CD4-positive, CD25-positive, alpha-beta regulatory T cell (primary cell): ENCODE results near the gene SHISA2. TPM values are rescaled to one million over a fixed set of nuclear protein-coding genes. Genes with fewer than 3 reads are reported as not detected.

Experiments used
- ATAC-seq, 2 donors: fragments of 150-1000 bp; cut with Tn5 transposase; one replicate each; pipeline ENCODE4 v1.10.0; 2021; ENCODE audit warnings: low read depth in 2 of 2, moderate number of reproducible peaks in 2 of 2, moderate library complexity in 1 of 2
- DNase-seq, 3 donors: peaks; one replicate each; pipeline versions ENCODE4 v3.0.0 to v3.0.0-alpha.2; 2012 to 2022; ENCODE audit warnings: mixed read lengths in 1 of 3
- H3K27ac ChIP-seq: one replicate; pipeline ENCODE4 v1.7.0; 2013; ENCODE audit warnings: mild to moderate bottlenecking, low read length; ENCODE audit not compliant: insufficient read depth, poor library complexity, severe bottlenecking
- H3K27me3 ChIP-seq: one replicate; pipeline ENCODE4 v1.7.0; 2013; ENCODE audit warnings: low read length; ENCODE audit not compliant: control insufficient read depth, insufficient read depth
- H3K36me3 ChIP-seq: one replicate; pipeline ENCODE4 v1.7.0; 2013; ENCODE audit warnings: mild to moderate bottlenecking, low read length, moderate library complexity; ENCODE audit not compliant: control insufficient read depth, insufficient read depth
- H3K4me1 ChIP-seq: 2 replicates; pipeline ENCODE4 v1.7.0; 2013; ENCODE audit warnings: mild to moderate bottlenecking, low read length; ENCODE audit not compliant: insufficient read depth, control insufficient read depth, poor library complexity, severe bottlenecking
- H3K4me3 ChIP-seq: one replicate; pipeline ENCODE4 v1.7.0; 2013; ENCODE audit warnings: low read depth, mild to moderate bottlenecking, low read length, moderate library complexity
- H3K9me3 ChIP-seq, 2 experiments: 1 replicate in 1 of 2; 2 replicates in 1 of 2; pipeline ENCODE4 v1.7.0; 2013; ENCODE audit warnings: low read length in 2 of 2, mild to moderate bottlenecking in 1 of 2, moderate library complexity in 1 of 2; ENCODE audit not compliant: control insufficient read depth in 2 of 2
- H3K27ac Mint-ChIP-seq, 3 donors: one replicate each; pipeline ENCODE4 v1.8.0; 2020 to 2022; ENCODE audit warnings: mild to moderate bottlenecking in 3 of 3, mixed read lengths in 3 of 3, moderate library complexity in 2 of 3
- H3K27me3 Mint-ChIP-seq: one replicate; pipeline ENCODE4 v1.8.0; 2022; ENCODE audit warnings: mild to moderate bottlenecking, mixed read lengths
- H3K36me3 Mint-ChIP-seq: one replicate; pipeline ENCODE4 v1.8.0; 2020; ENCODE audit warnings: mixed read lengths
- H3K4me1 Mint-ChIP-seq, 4 donors: one replicate each; pipeline ENCODE4 v1.8.0; 2020 to 2022; ENCODE audit warnings: mixed read lengths in 4 of 4, mild to moderate bottlenecking in 1 of 4
- H3K4me3 Mint-ChIP-seq, 4 donors: one replicate each; pipeline ENCODE4 v1.8.0; 2020 to 2022; ENCODE audit warnings: mild to moderate bottlenecking in 4 of 4, mixed read lengths in 4 of 4, moderate library complexity in 3 of 4
- H3K9me3 Mint-ChIP-seq, 7 donors: one replicate each; pipeline ENCODE4 v1.8.0; 2020 to 2022; ENCODE audit warnings: mixed read lengths in 7 of 7, mild to moderate bottlenecking in 3 of 7, moderate library complexity in 2 of 7
- polyA plus RNA-seq, 4 donors: library from polyadenylated mRNA; unstranded; fragments of 300-500 nt; fragmentation: Illumina TruSeq; gene quantifications; one replicate each; pipeline ENCODE4 v1.2.3, GENCODE V29; 2021
- total RNA-seq: library from RNA; stranded (reverse); gene quantifications from one replicate; pipeline ENCODE4 v1.2.3, GENCODE V29; 2022

The SHISA2 gene
- total and polyA plus RNA-seq, 5 donors from 2014 or later: 0.09 to 1.7 (median 0.13) TPM; not detected in 1

DNA sequence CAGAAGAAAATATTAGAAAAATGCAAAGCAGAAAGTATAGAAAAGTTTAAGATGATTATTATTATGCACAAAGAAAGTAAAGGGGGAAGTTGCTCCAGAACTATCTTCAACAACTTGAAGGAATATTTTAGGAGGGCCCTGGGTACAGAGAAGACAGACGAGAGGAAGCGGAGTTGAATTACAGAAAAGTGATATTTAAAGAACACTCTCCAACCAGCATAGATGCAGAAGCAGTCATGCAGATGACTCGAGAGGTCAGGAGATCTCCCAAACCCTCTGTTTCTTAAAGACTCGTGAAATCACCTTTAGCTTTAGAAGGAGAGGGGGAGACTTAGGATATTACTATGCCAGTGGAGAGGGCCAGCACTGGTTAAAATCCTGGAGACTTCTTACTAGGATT lies 8.5 kb upstream of the SHISA2 start:
- Mint-ChIP-seq H3K27ac (no peak overlapping the region), H3K9me3 (no peaks in the 10 kb centered on the region), H3K36me3 (no peaks in the 10 kb centered on the region), H3K27me3 (peaks cover 38% of the 10 kb centered on the region), H3K4me1 (no peaks in the 10 kb centered on the region), H3K4me3 (no peak overlapping the region)
- no peak overlapping the region for H3K27ac ChIP-seq
- no peak overlapping the region for H3K4me3 ChIP-seq
- no peak for DNase-seq
- ATAC-seq: no peak
- no peaks in the 10 kb centered on the region for H3K36me3 ChIP-seq
- H3K4me1 ChIP-seq: no peaks in the 10 kb centered on the region
- H3K9me3 ChIP-seq: no peaks in the 10 kb centered on the region
- peaks cover 9% of the 10 kb centered on the region for H3K27me3 ChIP-seq

DNA sequence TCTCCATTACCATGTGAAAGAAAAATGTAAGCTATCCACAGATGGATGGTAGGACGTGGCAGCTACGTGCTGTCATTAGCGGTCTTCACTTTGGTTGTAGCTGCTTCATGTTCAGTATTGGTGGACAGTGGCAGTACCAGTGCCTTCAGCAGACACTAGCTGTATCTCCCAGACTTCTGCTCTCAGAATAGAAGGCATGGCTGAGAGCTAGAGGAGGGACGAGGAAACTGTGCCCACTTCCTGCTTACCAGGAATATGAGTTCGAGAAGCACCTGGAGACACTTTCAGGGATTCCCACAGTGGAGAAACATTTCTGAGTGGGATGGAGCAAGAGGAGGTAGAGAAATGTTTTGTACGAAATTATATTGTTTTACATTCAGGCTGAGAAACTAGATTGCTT lies 6.9 kb upstream of the SHISA2 start:
- H3K9me3 Mint-ChIP-seq: no peaks in the 10 kb centered on the region
- Histone ChIP-seq H3K4me3 (no peak overlapping the region), H3K9me3 (no peaks in the 10 kb centered on the region), H3K27me3 (peaks cover 15% of the 10 kb centered on the region), H3K4me1 (no peaks in the 10 kb centered on the region), H3K36me3 (no peaks in the 10 kb centered on the region), H3K27ac (no peak overlapping the region)
- H3K4me3 Mint-ChIP-seq: no peak overlapping the region
- ATAC-seq (no peak), DNase-seq (no peak)
- no peaks in the 10 kb centered on the region for H3K36me3 Mint-ChIP-seq
- H3K27ac Mint-ChIP-seq: no peak overlapping the region
- H3K4me1 Mint-ChIP-seq: no peaks in the 10 kb centered on the region
- peaks cover 45% of the 10 kb centered on the region for H3K27me3 Mint-ChIP-seq

DNA sequence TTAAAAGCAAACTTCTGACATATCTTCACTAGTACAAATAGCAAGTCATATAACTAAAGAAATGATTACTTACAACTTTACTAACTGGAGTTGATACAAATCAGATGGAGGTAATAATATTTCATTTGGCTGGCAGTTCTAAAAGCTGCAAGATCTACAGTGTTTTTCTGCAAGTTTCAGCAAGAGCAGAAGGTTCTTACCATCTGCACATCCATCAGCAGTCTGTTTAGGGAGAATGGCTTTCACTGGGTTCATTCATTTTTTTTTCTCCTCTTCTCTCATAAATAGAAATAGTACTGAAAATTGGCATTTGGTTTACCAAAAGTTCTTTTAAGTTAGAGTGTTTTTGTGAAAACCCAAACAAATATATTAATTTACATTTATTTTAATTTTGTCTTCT lies 3.1 kb upstream of the SHISA2 start:
- no peaks in the 10 kb centered on the region for H3K36me3 ChIP-seq
- DNase-seq: no peak
- H3K4me1 Mint-ChIP-seq: peaks cover 0 to 8% (median 3%) of the 10 kb centered on the region in 4 donors
- H3K27ac Mint-ChIP-seq: no peak overlapping the region
- no peaks in the 10 kb centered on the region for H3K36me3 Mint-ChIP-seq
- no peak overlapping the region for H3K4me3 Mint-ChIP-seq
- peaks cover 60% of the 10 kb centered on the region for H3K27me3 Mint-ChIP-seq
- ATAC-seq: no peak
- no peaks in the 10 kb centered on the region for H3K9me3 ChIP-seq
- H3K4me1 ChIP-seq: peaks cover 11% of the 10 kb centered on the region
- H3K27ac ChIP-seq: no peak overlapping the region
- H3K9me3 Mint-ChIP-seq: peaks cover 0 to 5% (median 0%) of the 10 kb centered on the region in 7 donors
- H3K4me3 ChIP-seq: no peak overlapping the region
- peaks cover 28% of the 10 kb centered on the region for H3K27me3 ChIP-seq

DNA sequence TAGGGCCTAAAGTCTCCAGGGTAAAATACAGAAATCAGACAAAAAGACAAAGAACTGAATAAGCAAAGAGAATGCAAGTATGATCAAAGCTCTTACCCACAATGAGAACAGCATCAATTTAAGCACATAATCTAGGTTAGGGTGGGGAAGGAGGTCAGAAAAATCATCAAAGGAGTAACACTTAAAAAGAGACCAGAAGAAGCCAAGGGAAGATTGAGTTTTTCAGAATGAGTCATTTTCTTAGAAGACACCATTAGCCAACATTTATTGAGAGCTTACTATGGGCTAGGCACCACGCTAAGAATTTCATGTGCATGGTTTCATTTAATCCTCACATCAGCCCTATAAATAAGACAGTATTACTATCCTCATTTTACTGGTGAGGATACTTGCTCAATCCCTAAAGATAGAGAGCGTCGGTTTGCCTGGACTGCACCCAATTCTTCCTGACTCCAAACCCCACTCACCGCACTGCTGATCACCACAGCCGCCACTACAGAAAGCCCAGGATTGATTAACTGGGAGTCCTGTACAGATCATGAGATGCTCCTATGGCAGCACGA lies 1.7 kb upstream of the SHISA2 start:
- peak in 1 of 3 donors; percentile 55 for DNase-seq
- no peaks in the 10 kb centered on the region for H3K36me3 Mint-ChIP-seq
- ATAC-seq: no peak
- H3K4me1 Mint-ChIP-seq: peaks cover 0 to 17% (median 3%) of the 10 kb centered on the region in 4 donors
- H3K4me3 Mint-ChIP-seq: peak overlapping the region in 1 of 4 donors; percentile 5
- Histone ChIP-seq H3K9me3 (no peaks in the 10 kb centered on the region), H3K27ac (no peak overlapping the region), H3K27me3 (peaks cover 35% of the 10 kb centered on the region), H3K36me3 (no peaks in the 10 kb centered on the region), H3K4me3 (no peak overlapping the region), H3K4me1 (peaks cover 15% of the 10 kb centered on the region)
- peaks cover 0 to 5% (median 0%) of the 10 kb centered on the region in 7 donors for H3K9me3 Mint-ChIP-seq
- H3K27me3 Mint-ChIP-seq: peaks cover 69% of the 10 kb centered on the region
- no peak overlapping the region for H3K27ac Mint-ChIP-seq

DNA sequence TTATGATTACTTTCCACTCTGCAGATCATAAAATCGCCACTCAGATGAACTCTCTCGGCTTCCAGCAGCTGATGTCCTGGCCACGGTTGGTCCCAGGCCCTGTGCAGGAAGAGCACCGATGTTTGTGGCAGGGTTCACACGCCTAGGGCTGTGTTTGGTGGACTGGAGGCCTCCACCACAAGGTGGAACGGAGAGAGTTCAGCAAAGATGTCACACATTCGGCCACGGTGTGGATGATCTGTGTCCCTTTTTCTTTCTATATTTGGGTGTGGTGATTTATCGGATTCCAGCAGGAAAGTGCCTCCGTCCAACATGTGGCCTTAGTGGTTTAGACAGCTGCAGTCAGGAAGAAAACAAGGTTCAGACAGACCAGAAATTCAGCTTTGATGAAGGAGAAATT lies 521 bp upstream of the SHISA2 start:
- H3K27ac Mint-ChIP-seq: no peak overlapping the region
- no peaks in the 10 kb centered on the region for H3K9me3 ChIP-seq
- peaks cover 0 to 5% (median 0%) of the 10 kb centered on the region in 7 donors for H3K9me3 Mint-ChIP-seq
- DNase-seq: no peak
- H3K27me3 ChIP-seq: peaks cover 38% of the 10 kb centered on the region
- ATAC-seq: no peak
- H3K27me3 Mint-ChIP-seq: peaks cover 72% of the 10 kb centered on the region
- no peaks in the 10 kb centered on the region for H3K36me3 Mint-ChIP-seq
- no peak overlapping the region for H3K27ac ChIP-seq
- H3K4me3 Mint-ChIP-seq: peak overlapping the region in 3 of 4 donors; percentile 28 to 76 (median 48)
- H3K4me1 Mint-ChIP-seq: peaks cover 0 to 17% (median 3%) of the 10 kb centered on the region in 4 donors
- H3K4me1 ChIP-seq: peaks cover 15% of the 10 kb centered on the region
- H3K4me3 ChIP-seq: no peak overlapping the region
- no peaks in the 10 kb centered on the region for H3K36me3 ChIP-seq

DNA sequence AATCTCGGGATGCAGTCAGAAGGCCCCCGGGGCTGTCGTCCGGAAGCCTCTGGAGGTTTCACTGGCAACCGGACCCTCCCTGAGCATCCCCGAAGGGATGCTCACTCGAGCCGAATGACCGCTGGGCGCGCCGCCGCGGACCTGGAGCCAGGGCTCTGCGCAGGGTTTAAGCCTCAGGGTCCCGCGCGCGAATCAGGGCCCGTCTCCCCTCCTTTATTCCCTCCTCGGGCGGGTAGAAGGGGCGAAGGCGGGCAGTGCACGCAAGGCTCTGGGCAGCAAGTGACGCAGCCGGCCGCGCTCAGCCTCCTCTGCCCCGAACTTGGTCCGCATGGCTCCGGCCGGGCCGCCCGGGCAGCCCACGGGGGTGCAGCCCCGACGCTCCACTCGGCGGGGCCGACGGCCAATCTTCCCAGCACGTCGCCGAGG lies 572 bp downstream of the SHISA2 start:
- Mint-ChIP-seq H3K27me3 (peaks cover 64% of the 10 kb centered on the region), H3K4me1 (peaks cover 0 to 17% (median 3%) of the 10 kb centered on the region in 4 donors), H3K36me3 (no peaks in the 10 kb centered on the region), H3K27ac (no peak overlapping the region), H3K9me3 (peaks cover 0 to 5% (median 0%) of the 10 kb centered on the region in 7 donors), H3K4me3 (peak overlapping the region in 2 of 4 donors; percentile 15 to 44)
- DNase-seq: no peak
- Histone ChIP-seq H3K36me3 (no peaks in the 10 kb centered on the region), H3K4me1 (peaks cover 15% of the 10 kb centered on the region), H3K9me3 (no peaks in the 10 kb centered on the region), H3K27me3 (peaks cover 34% of the 10 kb centered on the region), H3K27ac (no peak overlapping the region), H3K4me3 (no peak overlapping the region)
- no peak for ATAC-seq

DNA sequence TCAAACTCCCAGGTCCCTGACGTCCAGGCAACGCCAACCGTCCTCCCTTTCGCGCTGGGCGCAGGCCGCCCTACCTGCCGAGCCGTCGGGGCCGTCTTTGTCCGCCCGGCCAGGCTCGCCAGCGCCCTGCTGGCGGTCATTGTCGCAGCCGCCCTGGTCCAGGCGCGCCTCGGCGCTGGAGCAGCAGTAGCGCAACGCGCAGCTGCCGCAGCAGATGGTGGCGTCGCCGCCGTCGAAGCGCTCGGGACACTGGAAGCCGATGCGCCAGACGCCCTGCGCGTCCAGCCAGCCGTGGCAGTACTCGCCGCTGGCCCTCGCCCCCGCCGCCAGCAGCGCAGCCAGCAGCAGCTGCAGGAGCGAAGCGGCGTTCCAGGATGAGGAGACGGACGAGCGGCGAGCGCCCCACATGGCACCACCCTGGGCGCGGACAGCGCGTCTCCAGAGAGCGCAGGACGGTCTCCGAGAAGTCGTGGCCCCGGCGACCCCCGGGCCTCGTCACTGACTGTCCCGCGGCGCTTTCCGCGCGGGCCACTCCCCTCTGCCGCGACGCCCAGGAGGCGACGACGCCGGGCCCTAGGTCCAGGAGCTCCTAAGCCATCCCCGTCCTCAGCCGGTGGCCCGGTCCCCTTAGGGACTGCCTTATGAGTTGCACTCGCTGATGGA lies 1.1 kb downstream of the SHISA2 start:
- peak overlapping the region in 2 of 4 donors; percentile 15 to 44 for H3K4me3 Mint-ChIP-seq
- no peak overlapping the region for H3K27ac Mint-ChIP-seq
- Histone ChIP-seq H3K4me1 (peaks cover 15% of the 10 kb centered on the region), H3K4me3 (no peak overlapping the region), H3K27ac (no peak overlapping the region), H3K9me3 (no peaks in the 10 kb centered on the region), H3K27me3 (peaks cover 32% of the 10 kb centered on the region), H3K36me3 (no peaks in the 10 kb centered on the region)
- peaks cover 0 to 17% (median 3%) of the 10 kb centered on the region in 4 donors for H3K4me1 Mint-ChIP-seq
- H3K36me3 Mint-ChIP-seq: no peaks in the 10 kb centered on the region
- DNase-seq: no peak
- peaks cover 0 to 5% (median 0%) of the 10 kb centered on the region in 7 donors for H3K9me3 Mint-ChIP-seq
- peaks cover 62% of the 10 kb centered on the region for H3K27me3 Mint-ChIP-seq
- no peak for ATAC-seq

DNA sequence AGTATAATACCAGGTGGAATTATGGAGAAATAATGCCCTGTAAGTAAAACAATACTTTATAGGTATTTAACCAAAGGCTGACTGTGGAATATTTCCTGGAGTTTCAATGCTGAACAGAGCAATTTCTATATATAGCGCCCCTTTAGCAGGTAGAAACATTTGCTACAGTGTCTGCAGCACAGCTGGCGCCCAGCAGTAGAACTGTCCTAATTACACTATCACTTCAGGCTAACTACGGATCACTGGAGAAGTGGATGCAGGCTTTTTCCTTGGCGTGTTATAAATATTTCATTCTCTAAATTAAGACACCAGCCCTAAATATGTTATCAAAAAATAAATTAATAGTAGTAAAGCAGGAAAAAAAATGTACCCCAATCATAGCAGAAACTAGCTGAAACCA lies 3.1 kb downstream of the SHISA2 start:
- Histone ChIP-seq H3K27me3 (peaks cover 24% of the 10 kb centered on the region), H3K27ac (no peak overlapping the region), H3K36me3 (no peaks in the 10 kb centered on the region), H3K4me3 (no peak overlapping the region), H3K9me3 (no peaks in the 10 kb centered on the region), H3K4me1 (peaks cover 15% of the 10 kb centered on the region)
- H3K27me3 Mint-ChIP-seq: peaks cover 50% of the 10 kb centered on the region
- peaks cover 0 to 17% (median 3%) of the 10 kb centered on the region in 4 donors for H3K4me1 Mint-ChIP-seq
- no peak overlapping the region for H3K27ac Mint-ChIP-seq
- ATAC-seq (no peak), DNase-seq (no peak)
- no peaks in the 10 kb centered on the region for H3K36me3 Mint-ChIP-seq
- H3K9me3 Mint-ChIP-seq: peaks cover 0 to 5% (median 0%) of the 10 kb centered on the region in 7 donors
- peak overlapping the region in 1 of 4 donors; percentile 36 for H3K4me3 Mint-ChIP-seq
